Neural cell (in vitro differentiated cells): ENCODE measurements around the gene AKT1S1.

Experiments used
- CTCF ChIP-seq: fragments of 450-650 bp; IDR thresholded peaks from 2 replicates; pipeline ENCODE4 v1.5.1; 2014; ENCODE audit warnings: antibody characterized with exemption, mild to moderate bottlenecking, moderate library complexity; ENCODE audit not compliant: poor library complexity, severe bottlenecking
- EP300 ChIP-seq: fragments of 450-650 bp; conservative IDR thresholded peaks from 2 replicates; pipeline ENCODE4 v1.6.1; 2014; ENCODE audit warnings: antibody characterized with exemption, mild to moderate bottlenecking, moderate library complexity; ENCODE audit not compliant: poor library complexity, severe bottlenecking
- TAF1 ChIP-seq: IDR thresholded peaks from 2 replicates; pipeline ENCODE4 v1.6.1; 2012; ENCODE audit warnings: low read depth

GRCh38 chr19:49820125-49820524 is 57.0 kb downstream of the AKT1S1 start:
- TF ChIP-seq CTCF (no peak), EP300 (no peak), TAF1 (no peak)
